NCI-H187 (cell line): Measurements from ENCODE around the gene CYP26B1.

Experiments used
- DNase-seq, 2 experiments: peaks; one replicate each; lab custom pipeline; 2025; lab: John Stamatoyannopoulos, UW

The CYP26B1 gene

GRCh38 chr2:72082021-72082601 is 65.6 kb downstream of the CYP26B1 start:
- no peak for DNase-seq

DNA sequence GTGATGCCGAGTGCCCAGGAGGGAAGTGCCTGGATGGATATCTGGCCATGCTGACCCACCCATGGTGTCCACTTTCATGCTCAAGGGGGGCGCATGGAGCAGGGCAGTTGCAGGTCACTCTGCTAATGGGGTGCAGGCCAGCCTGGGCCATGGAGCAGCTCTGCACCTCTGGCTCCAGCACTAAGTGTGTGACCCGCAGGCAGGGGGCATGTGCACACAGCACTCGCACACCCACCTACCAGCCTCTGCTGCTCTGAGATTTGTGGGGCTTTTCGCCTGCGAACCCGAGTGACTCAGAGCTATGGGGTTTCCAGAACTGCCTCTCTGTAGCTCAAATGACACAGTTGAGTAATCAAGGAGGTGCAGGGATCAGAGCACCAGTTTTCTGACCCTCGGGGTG is 66.2 kb downstream of the CYP26B1 start:
- no peak for DNase-seq

DNA sequence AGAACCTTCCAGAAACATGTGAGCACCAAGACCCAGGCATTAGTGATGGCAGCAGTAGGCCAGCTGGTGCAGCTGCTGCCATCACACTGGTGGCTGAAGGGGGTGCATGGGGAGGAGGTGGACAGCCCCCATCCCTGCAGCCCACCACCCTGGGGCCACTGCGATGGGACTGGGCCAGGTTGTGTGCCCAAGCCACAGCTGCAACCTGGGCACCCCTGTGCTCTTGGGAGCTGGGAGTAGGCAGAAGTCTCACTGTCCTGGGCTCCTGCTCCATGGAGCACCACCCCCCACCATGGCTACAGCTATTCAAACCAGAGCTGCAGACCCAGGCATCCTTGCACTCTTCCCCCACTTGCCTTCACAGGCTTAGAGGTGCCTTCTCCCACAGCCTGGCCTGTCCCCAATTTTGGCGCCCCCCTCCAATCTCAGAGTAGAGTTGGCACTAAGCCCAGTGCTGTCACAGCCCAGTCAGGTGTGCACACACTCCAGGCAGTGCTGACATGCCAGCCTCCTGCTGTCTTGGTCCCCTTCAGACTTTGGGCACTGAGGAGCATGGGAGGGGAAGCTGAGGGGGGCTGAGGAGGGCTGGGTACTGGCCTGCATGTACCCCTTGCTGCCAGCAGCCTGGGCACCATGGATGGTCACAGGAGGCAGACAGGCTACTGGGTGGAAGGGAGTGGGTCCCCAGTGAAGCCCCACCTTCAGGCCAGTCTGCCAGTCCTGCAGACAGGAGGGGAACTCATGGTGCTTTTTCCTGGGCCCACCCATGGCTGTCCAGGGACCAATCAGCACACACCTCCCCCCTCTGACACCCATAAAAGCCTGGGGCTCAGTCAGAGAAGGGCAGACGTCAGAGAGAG is 67.1 kb downstream of the CYP26B1 start:
- DNase-seq, result no peak
